Esophagus muscularis mucosa (tissue), 4 donors: Measurements from ENCODE around the gene FGF14. TPM values are rescaled to one million over a fixed set of nuclear protein-coding genes. Genes with fewer than 3 reads are reported as not detected.

Experiments used
- DNase-seq: peaks from one replicate; pipeline ENCODE4 v3.0.0-alpha.2; 2017; ENCODE audit errors: extremely low spot score
- H3K27ac ChIP-seq, 4 donors: fragments of 200-600 bp; sonication (generic); replicated peaks in 1 of 4; 1 replicate in 3 of 4; 2 replicates in 1 of 4; pipeline ENCODE4 v1.5.1; 2016 to 2019; ENCODE audit warnings: mild to moderate bottlenecking in 1 of 4
- H3K27me3 ChIP-seq, 4 donors: fragments of 200-600 bp; sonication (generic); one replicate each; pipeline versions ENCODE4 v1.5.1 to v1.6.0; 2016 to 2019
- H3K36me3 ChIP-seq, 4 donors: fragments of 200-600 bp; sonication (generic); one replicate each; pipeline ENCODE4 v1.5.1; 2016 to 2019
- H3K4me1 ChIP-seq, 4 donors: fragments of 200-600 bp; sonication (generic); one replicate each; pipeline ENCODE4 v1.5.1; 2016 to 2019
- H3K4me3 ChIP-seq, 4 donors: fragments of 200-600 bp; sonication (generic); 1 replicate in 2 of 4; 2 replicates in 2 of 4; pipeline ENCODE4 v1.5.1; 2016 to 2019; ENCODE audit warnings: mild to moderate bottlenecking in 4 of 4, moderate library complexity in 1 of 4
- H3K9me3 ChIP-seq, 4 donors: fragments of 200-600 bp; sonication (generic); 1 replicate in 3 of 4; 2 replicates in 1 of 4; pipeline ENCODE4 v1.5.1; 2016 to 2019
- EP300 ChIP-seq: sonication (generic); formaldehyde crosslinking; IDR thresholded peaks from one replicate; pipeline ENCODE4 v1.6.1; 2017; ENCODE audit warnings: antibody characterized with exemption
- POLR2A ChIP-seq: fragments of 450-650 bp; IDR thresholded peaks from one replicate; pipeline ENCODE4 v1.6.1; 2017; ENCODE audit warnings: antibody characterized with exemption, moderate library complexity, mild to moderate bottlenecking, low read depth
- POLR2AphosphoS5 ChIP-seq, 2 donors: sonication (generic); formaldehyde crosslinking; IDR thresholded peaks; one replicate each; pipeline ENCODE4 v1.6.1; 2017; ENCODE audit warnings: antibody characterized with exemption in 2 of 2
- WGBS: methylation state at CpG from one replicate; pipeline ENCODE4 v1.1.5; 2018; 5-methylcytosine and 5-hydroxymethylcytosine counted together
- intact Hi-C: fragments of 100-400 bp; cut with DNase I; formaldehyde crosslinking; loops from one replicate; pipeline ENCODE4 v1.15.1; 2023
- total RNA-seq, 4 donors: library from RNA; depleted of rRNA; stranded (reverse); fragments of >200 nt; gene quantifications; one replicate each; pipeline versions ENCODE4 v1.1.0 to v1.2.1, GENCODE V29; 2016
- TF ChIP-seq, protein P1 (sequence below), 3 experiments: fragments of 200-600 bp in 2 of 3; fragments of 450-650 bp in 1 of 3; sonication (generic) in 2 of 3; IDR thresholded peaks; one replicate each; pipeline ENCODE4 v1.5.1; 2017 to 2019; ENCODE audit warnings: antibody characterized with exemption in 3 of 3, mild to moderate bottlenecking in 2 of 3, moderate library complexity in 1 of 3

The FGF14 gene
- total RNA-seq, 4 donors from 2014 or later: 0.33 to 2.1 (median 0.87) TPM

DNA sequence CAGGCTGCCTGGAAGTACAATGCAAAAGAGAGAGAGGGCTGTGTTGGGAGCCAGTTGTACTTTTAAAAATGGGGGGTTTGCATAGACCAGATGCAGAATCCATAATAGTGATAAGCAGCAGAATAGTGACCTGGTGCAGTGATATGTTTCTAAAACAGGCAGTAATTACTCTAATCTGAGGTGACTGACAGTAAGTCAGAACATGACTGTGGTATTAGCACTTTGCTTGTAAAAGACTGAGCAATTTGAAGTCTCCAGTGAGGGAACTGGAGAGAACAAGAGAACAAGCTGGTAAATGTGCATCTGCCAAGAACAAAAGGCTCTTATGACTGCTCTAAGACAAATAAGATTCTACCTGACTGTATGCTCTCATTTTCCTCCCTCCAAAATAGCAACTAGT lies 565.9 kb downstream of the FGF14 start:
- Histone ChIP-seq H3K4me1 (no peaks in the 10 kb centered on the region), H3K27me3 (no peaks in the 10 kb centered on the region), H3K4me3 (no peak overlapping the region), H3K36me3 (no peaks in the 10 kb centered on the region), H3K9me3 (no peaks in the 10 kb centered on the region), H3K27ac (no peak overlapping the region)
- TF ChIP-seq POLR2AphosphoS5 (IDR thresholded peaks at IDR 0.05): no peak
- intact Hi-C loops: no loop called here
- no peak for DNase-seq

DNA sequence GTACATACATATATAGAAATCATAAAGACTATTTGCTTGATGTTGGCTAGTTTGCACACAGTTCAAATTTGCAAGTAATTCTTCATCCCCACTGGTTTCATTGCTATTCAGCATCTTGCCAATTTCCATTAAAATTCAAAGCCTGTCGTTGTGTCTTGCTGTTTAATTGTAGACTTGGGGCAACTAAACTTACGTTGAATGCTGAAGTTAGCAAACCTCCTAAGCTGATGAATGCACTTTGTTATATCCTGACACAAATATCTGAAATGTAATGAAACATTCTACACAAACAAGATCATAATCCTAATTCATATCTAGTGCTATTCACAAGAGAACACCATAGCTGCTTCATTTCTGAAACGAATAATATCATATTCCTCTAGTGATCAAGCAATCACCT lies 568.2 kb downstream of the FGF14 start:
- no peak overlapping the region for H3K4me3 ChIP-seq
- 90% methylated on average over 3 of the region's 3 CpGs for WGBS
- peaks cover 0 to 6% (median 2%) of the 10 kb centered on the region in 4 donors for H3K9me3 ChIP-seq
- no peak for DNase-seq
- TF ChIP-seq POLR2AphosphoS5 (IDR thresholded peaks at IDR 0.05): no peak
- no peak for TF ChIP-seq EP300
- no peak for TF ChIP-seq POLR2A
- TF ChIP-seq, protein P1, sequence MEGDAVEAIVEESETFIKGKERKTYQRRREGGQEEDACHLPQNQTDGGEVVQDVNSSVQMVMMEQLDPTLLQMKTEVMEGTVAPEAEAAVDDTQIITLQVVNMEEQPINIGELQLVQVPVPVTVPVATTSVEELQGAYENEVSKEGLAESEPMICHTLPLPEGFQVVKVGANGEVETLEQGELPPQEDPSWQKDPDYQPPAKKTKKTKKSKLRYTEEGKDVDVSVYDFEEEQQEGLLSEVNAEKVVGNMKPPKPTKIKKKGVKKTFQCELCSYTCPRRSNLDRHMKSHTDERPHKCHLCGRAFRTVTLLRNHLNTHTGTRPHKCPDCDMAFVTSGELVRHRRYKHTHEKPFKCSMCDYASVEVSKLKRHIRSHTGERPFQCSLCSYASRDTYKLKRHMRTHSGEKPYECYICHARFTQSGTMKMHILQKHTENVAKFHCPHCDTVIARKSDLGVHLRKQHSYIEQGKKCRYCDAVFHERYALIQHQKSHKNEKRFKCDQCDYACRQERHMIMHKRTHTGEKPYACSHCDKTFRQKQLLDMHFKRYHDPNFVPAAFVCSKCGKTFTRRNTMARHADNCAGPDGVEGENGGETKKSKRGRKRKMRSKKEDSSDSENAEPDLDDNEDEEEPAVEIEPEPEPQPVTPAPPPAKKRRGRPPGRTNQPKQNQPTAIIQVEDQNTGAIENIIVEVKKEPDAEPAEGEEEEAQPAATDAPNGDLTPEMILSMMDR (IDR thresholded peaks at IDR 0.05): no peak
- intact Hi-C loops: no loop called here
- H3K36me3 ChIP-seq: no peaks in the 10 kb centered on the region
- H3K27ac ChIP-seq: no peak overlapping the region
- no peaks in the 10 kb centered on the region for H3K4me1 ChIP-seq
- H3K27me3 ChIP-seq: no peaks in the 10 kb centered on the region

DNA sequence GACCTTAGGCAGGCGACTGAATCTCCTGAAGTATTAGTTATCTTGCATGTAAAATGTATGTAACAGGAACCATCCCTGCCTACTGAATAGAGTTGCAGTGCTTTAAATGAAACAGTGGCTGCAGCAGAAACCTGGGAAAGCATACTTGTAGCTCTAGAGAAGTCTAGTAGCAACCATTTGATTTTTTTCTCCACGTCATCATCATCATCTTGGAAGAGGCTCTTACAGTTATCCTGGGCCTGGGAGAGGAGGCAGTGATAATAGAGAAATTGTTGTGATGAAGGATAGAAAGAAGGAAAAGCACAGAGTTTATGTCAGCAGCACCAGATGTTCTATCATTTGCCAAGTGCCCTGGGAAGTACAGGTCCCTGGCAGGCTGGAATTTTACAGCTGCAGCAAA lies 571.8 kb downstream of the FGF14 start:
- DNase-seq: no peak
- no peaks in the 10 kb centered on the region for H3K36me3 ChIP-seq
- peaks cover 0 to 6% (median 2%) of the 10 kb centered on the region in 4 donors for H3K9me3 ChIP-seq
- TF ChIP-seq, protein P1 (IDR thresholded peaks at IDR 0.05): no peak
- no peak for TF ChIP-seq EP300
- no peaks in the 10 kb centered on the region for H3K4me1 ChIP-seq
- H3K27me3 ChIP-seq: no peaks in the 10 kb centered on the region
- whole genome bisulfite sequencing: 78% methylated on average over 2 of the region's 2 CpGs
- no peak overlapping the region for H3K4me3 ChIP-seq
- no peak overlapping the region for H3K27ac ChIP-seq
- intact Hi-C loops: no loop called here

DNA sequence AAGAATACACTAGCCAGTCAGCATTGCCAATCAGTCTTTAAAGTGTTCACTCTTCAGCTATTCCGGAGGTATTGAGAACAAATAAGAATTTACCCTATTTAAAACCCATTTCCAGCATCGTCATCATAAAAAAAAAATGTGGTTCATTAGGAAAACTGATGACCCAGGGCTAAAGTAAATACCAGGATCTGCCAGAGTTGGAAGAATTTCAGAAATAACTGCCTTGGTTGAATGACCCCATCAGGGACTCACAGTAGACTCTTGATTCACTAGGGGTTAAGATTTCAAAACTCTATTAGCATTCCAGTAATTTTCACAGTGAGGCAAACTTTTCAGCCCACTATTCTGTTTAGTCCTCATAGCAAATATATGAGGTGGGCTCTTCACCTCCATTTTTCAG lies 572.4 kb downstream of the FGF14 start:
- intact Hi-C loops: no loop called here
- DNase-seq: no peak
- no peak for TF ChIP-seq POLR2AphosphoS5 (IDR thresholded peaks at IDR 0.05)
- TF ChIP-seq, protein P1 (IDR thresholded peaks at IDR 0.05): no peak
- no peak for TF ChIP-seq EP300
- no peak for TF ChIP-seq POLR2A
- 78% methylated on average over 2 of the region's 2 CpGs for WGBS
- Histone ChIP-seq H3K4me3 (no peak overlapping the region), H3K36me3 (no peaks in the 10 kb centered on the region), H3K27ac (no peak overlapping the region), H3K27me3 (no peaks in the 10 kb centered on the region), H3K4me1 (no peaks in the 10 kb centered on the region), H3K9me3 (peaks cover 0 to 6% (median 2%) of the 10 kb centered on the region in 4 donors)

DNA sequence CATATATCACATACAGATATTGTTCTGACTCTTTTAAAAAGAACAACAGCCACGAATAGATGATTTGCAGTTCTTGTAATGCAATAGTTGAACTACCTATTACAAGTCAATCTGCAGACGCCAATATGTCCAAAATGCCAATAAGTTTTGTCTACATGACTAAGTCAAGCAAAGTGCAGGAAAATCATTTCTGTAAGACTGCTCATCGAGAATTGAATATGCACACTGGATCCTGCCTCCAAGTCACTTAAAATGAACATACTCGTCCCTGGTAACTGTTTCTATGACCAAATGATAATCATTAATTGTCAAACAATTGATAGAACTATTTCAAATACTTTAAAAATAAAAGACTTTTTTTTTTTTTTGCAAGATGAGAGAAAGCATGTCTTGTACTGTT lies 573.7 kb downstream of the FGF14 start:
- intact Hi-C loops: no loop called here
- WGBS: 76% methylated on average over 4 of the region's 4 CpGs
- no peak for TF ChIP-seq POLR2A
- TF ChIP-seq POLR2AphosphoS5 (IDR thresholded peaks at IDR 0.05): no peak
- TF ChIP-seq, protein P1 (IDR thresholded peaks at IDR 0.05): no peak
- no peak for TF ChIP-seq EP300
- no peak for DNase-seq
- Histone ChIP-seq H3K27ac (no peak overlapping the region), H3K27me3 (no peaks in the 10 kb centered on the region), H3K4me3 (no peak overlapping the region), H3K36me3 (no peaks in the 10 kb centered on the region), H3K9me3 (peaks cover 0 to 6% (median 2%) of the 10 kb centered on the region in 4 donors), H3K4me1 (no peaks in the 10 kb centered on the region)
